WTC11 (cell line): ENCODE measurements around the gene CHST5.

Experiments used
- CBFB ChIP-seq: sonication (generic); formaldehyde crosslinking; IDR thresholded peaks from 2 replicates; pipeline ENCODE4 v1.8.1; 2022; ENCODE audit warnings: mild to moderate bottlenecking, low read depth, missing genetic modification reagents
- ZNF232 ChIP-seq: sonication (generic); formaldehyde crosslinking; IDR thresholded peaks from 2 replicates; pipeline ENCODE4 v1.8.0; 2022; ENCODE audit warnings: mild to moderate bottlenecking, missing genetic modification reagents
- TF ChIP-seq, protein P1 (sequence below): fragments of 200-600 bp; IDR thresholded peaks from 2 replicates; pipeline ENCODE4 v1.8.0; 2022; ENCODE audit warnings: antibody characterized with exemption

DNA sequence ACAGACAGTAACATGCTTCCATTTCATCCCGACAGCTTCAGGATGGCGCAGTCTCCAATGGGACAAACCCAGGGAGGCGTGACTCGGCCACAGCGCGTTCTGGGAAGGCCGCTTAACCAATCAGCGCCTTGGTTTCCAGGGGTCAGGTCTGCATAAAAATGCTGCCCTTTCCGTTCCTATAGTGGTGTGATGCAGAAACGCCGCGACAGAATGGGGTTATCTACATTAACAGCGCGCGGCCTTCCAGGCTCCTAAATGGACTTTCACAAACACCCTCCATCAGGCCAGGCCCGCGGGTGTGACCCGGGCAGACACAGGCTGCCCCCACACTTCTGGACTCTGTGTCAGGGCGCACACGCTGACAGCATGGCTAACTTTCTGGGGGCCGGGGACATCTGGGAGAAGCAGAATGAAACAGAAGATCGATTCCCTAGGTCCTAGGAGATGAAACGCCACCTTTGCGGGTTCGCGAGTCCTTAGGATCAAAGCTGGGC, 19.4 kb upstream of the CHST5 start:
- TF ChIP-seq CBFB (CRISPR knock-in tag) (no peak), ZNF232 (no peak)
- TF ChIP-seq, protein P1, sequence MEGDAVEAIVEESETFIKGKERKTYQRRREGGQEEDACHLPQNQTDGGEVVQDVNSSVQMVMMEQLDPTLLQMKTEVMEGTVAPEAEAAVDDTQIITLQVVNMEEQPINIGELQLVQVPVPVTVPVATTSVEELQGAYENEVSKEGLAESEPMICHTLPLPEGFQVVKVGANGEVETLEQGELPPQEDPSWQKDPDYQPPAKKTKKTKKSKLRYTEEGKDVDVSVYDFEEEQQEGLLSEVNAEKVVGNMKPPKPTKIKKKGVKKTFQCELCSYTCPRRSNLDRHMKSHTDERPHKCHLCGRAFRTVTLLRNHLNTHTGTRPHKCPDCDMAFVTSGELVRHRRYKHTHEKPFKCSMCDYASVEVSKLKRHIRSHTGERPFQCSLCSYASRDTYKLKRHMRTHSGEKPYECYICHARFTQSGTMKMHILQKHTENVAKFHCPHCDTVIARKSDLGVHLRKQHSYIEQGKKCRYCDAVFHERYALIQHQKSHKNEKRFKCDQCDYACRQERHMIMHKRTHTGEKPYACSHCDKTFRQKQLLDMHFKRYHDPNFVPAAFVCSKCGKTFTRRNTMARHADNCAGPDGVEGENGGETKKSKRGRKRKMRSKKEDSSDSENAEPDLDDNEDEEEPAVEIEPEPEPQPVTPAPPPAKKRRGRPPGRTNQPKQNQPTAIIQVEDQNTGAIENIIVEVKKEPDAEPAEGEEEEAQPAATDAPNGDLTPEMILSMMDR: no peak
